A549 treated with Mapracorat at 1 μM for 4 hours (cell line): ENCODE results near the gene HPDL. TPM values are rescaled to one million over a fixed set of nuclear protein-coding genes. Genes with fewer than 3 reads are reported as not detected.

Source experiments
- total RNA-seq: library from RNA; stranded (reverse); fragments of 200-300 nt; extraction: Qiagen RNA extraction; gene quantifications from 5 replicates; pipeline ENCODE4 v1.2.3, GENCODE V29; 2022

HPDL gene
- 2.6 to 4.5 TPM (median 3.6 TPM) in 5 replicates for total RNA-seq

DNA sequence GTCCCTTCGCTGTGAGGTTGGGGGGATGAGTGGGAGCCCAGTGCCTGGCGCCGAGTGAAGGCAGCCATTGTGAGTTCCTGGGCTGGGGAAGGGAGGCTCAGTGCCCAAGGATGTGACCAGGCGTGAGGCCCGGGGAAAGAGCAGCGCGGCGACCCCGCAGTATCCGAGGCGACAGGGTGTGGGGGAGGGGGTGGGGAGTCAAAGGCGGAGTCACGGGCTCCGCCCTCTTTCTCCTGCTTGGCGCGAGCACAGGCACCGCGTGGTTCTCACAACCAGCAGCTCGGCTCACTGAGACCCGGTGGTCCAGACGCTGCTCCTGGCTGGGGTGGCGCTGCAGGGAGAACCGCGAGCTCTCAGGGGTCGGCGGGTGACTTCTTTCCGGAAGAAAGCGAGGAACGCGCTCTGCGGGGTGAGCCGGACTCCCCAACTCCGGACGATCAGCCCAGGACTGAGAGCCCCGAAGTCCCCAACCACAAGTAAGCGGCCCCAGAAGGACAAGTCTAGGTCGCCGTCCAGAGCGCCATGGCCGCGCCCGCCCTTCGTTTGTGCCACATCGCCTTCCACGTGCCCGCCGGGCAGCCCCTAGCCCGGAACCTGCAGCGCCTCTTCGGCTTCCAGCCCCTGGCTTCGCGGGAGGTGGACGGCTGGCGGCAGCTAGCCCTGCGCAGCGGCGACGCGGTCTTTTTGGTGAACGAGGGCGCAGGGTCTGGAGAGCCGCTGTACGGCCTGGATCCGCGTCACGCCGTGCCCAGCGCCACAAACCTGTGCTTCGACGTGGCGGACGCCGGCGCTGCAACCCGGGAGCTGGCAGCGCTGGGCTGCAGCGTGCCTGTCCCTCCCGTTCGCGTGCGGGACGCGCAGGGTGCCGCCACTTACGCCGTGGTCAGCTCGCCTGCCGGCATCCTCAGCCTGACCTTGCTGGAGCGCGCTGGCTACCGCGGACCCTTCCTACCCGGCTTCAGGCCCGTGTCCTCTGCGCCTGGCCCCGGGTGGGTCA, at the start of gene HPDL:
Gene HPDL (plus strand): TSS at position 269 of the 997 bp plus-strand sequence. CDS start 254 bp downstream, at position 523.

DNA sequence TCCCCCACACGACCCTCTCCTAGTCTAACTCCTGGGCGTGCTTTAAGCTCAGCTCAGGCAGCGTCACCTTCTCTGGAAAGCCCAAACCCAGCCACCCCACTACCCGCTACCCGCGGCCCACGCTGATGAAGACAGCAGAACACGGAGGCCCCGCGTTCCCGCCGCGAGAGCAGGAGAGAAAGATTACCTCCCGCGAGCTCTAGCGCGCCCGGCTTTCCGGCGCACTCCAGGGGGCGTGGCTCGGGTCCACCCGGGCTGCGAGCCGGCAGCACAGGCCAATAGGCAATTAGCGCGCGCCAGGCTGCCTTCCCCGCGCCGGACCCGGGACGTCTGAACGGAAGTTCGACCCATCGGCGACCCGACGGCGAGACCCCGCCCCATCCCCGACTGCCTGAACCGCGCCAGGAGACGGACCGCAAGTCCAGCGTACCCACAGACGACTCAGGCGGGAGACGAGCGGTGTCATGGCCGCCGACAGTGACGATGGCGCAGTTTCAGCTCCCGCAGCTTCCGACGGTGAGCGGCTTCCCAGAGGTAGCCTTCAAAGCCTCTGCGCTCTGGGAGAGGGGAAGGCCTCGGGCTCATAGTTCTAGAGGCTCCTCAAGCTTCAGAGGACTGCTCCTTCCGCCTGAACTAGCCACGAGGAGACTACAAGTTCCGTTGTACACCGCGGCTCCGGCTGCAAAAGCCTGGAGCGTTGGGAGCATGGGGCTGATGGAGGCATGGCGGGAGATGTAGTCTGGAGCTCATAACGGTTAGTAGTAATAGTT, 13.3 kb downstream of the HPDL start, which contains the start of the genes MUTYH and TOE1:
Gene MUTYH (minus strand): TSS at position 652 of the 770 bp plus-strand sequence. CDS start 5,935 bp downstream, outside the sequence.
Gene TOE1 (plus strand): TSS at position 382 of the 770 bp plus-strand sequence. CDS start 83 bp downstream, at position 465.

Other genes with a start within 250 kb of the HPDL start
- gene ZSWIM5, start 120.3 kb upstream of the HPDL start, total RNA-seq, result 0.40 to 0.55 TPM (median 0.46 TPM) in 5 replicates
- 11.0 to 13.1 TPM (median 12.6 TPM) in 5 replicates for gene TOE1, start 13.3 kb downstream of the HPDL start, total RNA-seq
- gene MUTYH, start 13.5 kb downstream of the HPDL start, total RNA-seq, result 6.0 to 9.9 TPM (median 9.0 TPM) in 5 replicates
- 0.11 to 0.24 TPM (median 0.17 TPM) in 5 replicates for gene TESK2, start 164.3 kb downstream of the HPDL start, total RNA-seq
- gene CCDC163, start 173.2 kb downstream of the HPDL start, total RNA-seq, result 1.3 to 2.2 TPM (median 1.7 TPM) in 5 replicates
- gene MMACHC, start 173.4 kb downstream of the HPDL start, total RNA-seq, result 1.8 to 2.1 TPM (median 1.9 TPM) in 5 replicates
- gene PRDX1, start 195.0 kb downstream of the HPDL start, total RNA-seq, result 1,960 to 2,273 TPM (median 1,986 TPM) in 5 replicates
- gene AKR1A1, start 223.9 kb downstream of the HPDL start, total RNA-seq, result 69.1 to 77.1 TPM (median 75.8 TPM) in 5 replicates